Measurements from ENCODE around the gene ZG16.
A peak's percentile ranks its signal among the peaks of the same experiment; 100 is the strongest.
"Not testable (repeated sequence)": the region's sequence is repeated elsewhere in the genome, so short reads cannot be mapped to it uniquely, and the experiment has no call there.

The ZG16 gene

GRCh38 chr16:29790183-29790948 lies 12.3 kb downstream of the ZG16 start, which contains the start of gene KIF22:
Gene KIF22, plus strand, starts transcription at chr16:29790751. Its CDS starts 9 bp downstream, at chr16:29790760.
- Histone ChIP-seq H3K4me1 (ENCODE audit: insufficient read depth, insufficient read length) (peaks cover 3% of the 10 kb centered on the region), H3K27me3 (ENCODE audit: insufficient read depth, insufficient read length) (peaks cover 3% of the 10 kb centered on the region), H3K9ac (ENCODE audit: insufficient read length, low read depth) (peak within 1 kb of the TSS; percentile 98), H3K4me3 (ENCODE audit: insufficient read length, low read depth) (peak within 1 kb of the TSS; percentile 97), H3K9me3 (ENCODE audit: insufficient read depth, low read length) (no peaks in the 10 kb centered on the region), H3K36me3 (ENCODE audit: insufficient read depth, insufficient read length, low read length) (peaks cover 33% of the 10 kb centered on the region)
- TF ChIP-seq ZNF274 (IDR thresholded peaks at IDR 0.05; ENCODE audit: low read depth, low read length) (no peak), YY1 (IDR thresholded peaks at IDR 0.05; ENCODE audit: insufficient read depth, insufficient read length) (peak; percentile 76), SUZ12 (IDR thresholded peaks at IDR 0.05; ENCODE audit: extremely low read depth, insufficient read depth, insufficient read length) (no peak)
- DNase-seq (ENCODE audit: low read depth, low spot score): peak; percentile 98

- TF ChIP-seq ZNF274 (IDR thresholded peaks at IDR 0.05; ENCODE audit: low read depth, low read length) (no peak), SUZ12 (IDR thresholded peaks at IDR 0.05; ENCODE audit: extremely low read depth, insufficient read depth, insufficient read length) (no peak), YY1 (IDR thresholded peaks at IDR 0.05; ENCODE audit: insufficient read depth, insufficient read length) (no peak)
- H3K9ac ChIP-seq (ENCODE audit: insufficient read length, low read depth): peak overlapping the region; percentile 98
- peak overlapping the region; percentile 97 for H3K4me3 ChIP-seq (ENCODE audit: insufficient read length, low read depth)
- H3K4me1 ChIP-seq (ENCODE audit: insufficient read depth, insufficient read length): no peaks in the 10 kb centered on the region
- DNase-seq (ENCODE audit: low read depth, low spot score): no peak
- no peaks in the 10 kb centered on the region for H3K27me3 ChIP-seq (ENCODE audit: insufficient read depth, insufficient read length)
- H3K9me3 ChIP-seq (ENCODE audit: insufficient read depth, low read length): no peaks in the 10 kb centered on the region
- peaks cover 37% of the 10 kb centered on the region for H3K36me3 ChIP-seq (ENCODE audit: insufficient read depth, insufficient read length, low read length)
Measured at GRCh38 chr16:29790949-29791844, 13.1 kb downstream of the ZG16 start.

- H3K9ac ChIP-seq (ENCODE audit: insufficient read length, low read depth): peak overlapping the region; percentile 98
- H3K4me3 ChIP-seq (ENCODE audit: insufficient read length, low read depth): peak overlapping the region; percentile 97
- no peak for DNase-seq (ENCODE audit: low read depth, low spot score)
- H3K27me3 ChIP-seq (ENCODE audit: insufficient read depth, insufficient read length): no peaks in the 10 kb centered on the region
- no peaks in the 10 kb centered on the region for H3K4me1 ChIP-seq (ENCODE audit: insufficient read depth, insufficient read length)
- TF ChIP-seq SUZ12 (IDR thresholded peaks at IDR 0.05; ENCODE audit: extremely low read depth, insufficient read depth, insufficient read length) (no peak), ZNF274 (IDR thresholded peaks at IDR 0.05; ENCODE audit: low read depth, low read length) (no peak), YY1 (IDR thresholded peaks at IDR 0.05; ENCODE audit: insufficient read depth, insufficient read length) (no peak)
- H3K9me3 ChIP-seq (ENCODE audit: insufficient read depth, low read length): no peaks in the 10 kb centered on the region
- peaks cover 47% of the 10 kb centered on the region for H3K36me3 ChIP-seq (ENCODE audit: insufficient read depth, insufficient read length, low read length)
Measured at GRCh38 chr16:29791845-29792807, 14.1 kb downstream of the ZG16 start.

- H3K9ac ChIP-seq (ENCODE audit: insufficient read length, low read depth); H3K9me3 ChIP-seq (ENCODE audit: insufficient read depth, low read length); H3K4me1 ChIP-seq (ENCODE audit: insufficient read depth, insufficient read length); DNase-seq (ENCODE audit: low read depth, low spot score); H3K27me3 ChIP-seq (ENCODE audit: insufficient read depth, insufficient read length); H3K4me3 ChIP-seq (ENCODE audit: insufficient read length, low read depth): not testable (repeated sequence)
- peaks cover 57% of the 10 kb centered on the region for H3K36me3 ChIP-seq (ENCODE audit: insufficient read depth, insufficient read length, low read length)
Measured at GRCh38 chr16:29793153-29793552, 15.1 kb downstream of the ZG16 start.

GRCh38 chr16:29794231-29794710 lies 16.2 kb downstream of the ZG16 start:
- DNase-seq (ENCODE audit: low read depth, low spot score): no peak
- Histone ChIP-seq H3K4me3 (ENCODE audit: insufficient read length, low read depth) (no peak overlapping the region), H3K9me3 (ENCODE audit: insufficient read depth, low read length) (no peaks in the 10 kb centered on the region), H3K4me1 (ENCODE audit: insufficient read depth, insufficient read length) (no peaks in the 10 kb centered on the region), H3K27me3 (ENCODE audit: insufficient read depth, insufficient read length) (no peaks in the 10 kb centered on the region), H3K36me3 (ENCODE audit: insufficient read depth, insufficient read length, low read length) (peaks cover 68% of the 10 kb centered on the region), H3K9ac (ENCODE audit: insufficient read length, low read depth) (no peak overlapping the region)
- TF ChIP-seq YY1 (IDR thresholded peaks at IDR 0.05; ENCODE audit: insufficient read depth, insufficient read length): no peak
- no peak for TF ChIP-seq ZNF274 (IDR thresholded peaks at IDR 0.05; ENCODE audit: low read depth, low read length)
- TF ChIP-seq SUZ12 (IDR thresholded peaks at IDR 0.05; ENCODE audit: extremely low read depth, insufficient read depth, insufficient read length): no peak

- Histone ChIP-seq H3K27me3 (ENCODE audit: insufficient read depth, insufficient read length) (no peaks in the 10 kb centered on the region), H3K4me3 (ENCODE audit: insufficient read length, low read depth) (no peak overlapping the region), H3K9me3 (ENCODE audit: insufficient read depth, low read length) (no peaks in the 10 kb centered on the region), H3K4me1 (ENCODE audit: insufficient read depth, insufficient read length) (peaks cover 12% of the 10 kb centered on the region), H3K36me3 (ENCODE audit: insufficient read depth, insufficient read length, low read length) (peaks cover 77% of the 10 kb centered on the region), H3K9ac (ENCODE audit: insufficient read length, low read depth) (no peak overlapping the region)
- DNase-seq (ENCODE audit: low read depth, low spot score): no peak
- TF ChIP-seq ZNF274 (IDR thresholded peaks at IDR 0.05; ENCODE audit: low read depth, low read length) (no peak), YY1 (IDR thresholded peaks at IDR 0.05; ENCODE audit: insufficient read depth, insufficient read length) (no peak), SUZ12 (IDR thresholded peaks at IDR 0.05; ENCODE audit: extremely low read depth, insufficient read depth, insufficient read length) (no peak)
Measured at GRCh38 chr16:29802416-29802935, 24.4 kb downstream of the ZG16 start.

Data from NT2/D1 (cell line).